Activated CD4-positive, alpha-beta T cell treated with anti-CD3 and anti-CD28 coated beads for 4 hours (primary cell): ENCODE data around the gene CMTM8.

Experiments used
- DNase-seq, 2 donors: peaks; one replicate each; pipeline ENCODE4 v3.0.0-alpha.2; 2020

CMTM8 gene

GRCh38 chr3:32413845-32414521, 175.5 kb downstream of the CMTM8 start:
- DNase-seq, result no peak

GRCh38 chr3:32414522-32415202, 176.2 kb downstream of the CMTM8 start:
- peak; percentile 37 to 44 for DNase-seq

- DNase-seq, result no peak
These were observed 181.3 kb downstream of the CMTM8 start for GRCh38 chr3:32419742-32420125.
